HG02763 (cell line): Measurements from ENCODE around the gene P2RX1.
"Not testable (repeated sequence)": the region's sequence is repeated elsewhere in the genome, so short reads cannot be mapped to it uniquely, and the experiment has no call there.

Experiments used
- ATAC-seq: cut with Tn5 transposase; IDR thresholded peaks from one replicate; pipeline ENCODE4 v1.9.1; 2021; ENCODE audit warnings: mild to moderate bottlenecking, moderate library complexity; ENCODE audit not compliant: unreplicated experiment

P2RX1 gene

GRCh38 chr17:3952186-3952585 lies 35.9 kb upstream of the P2RX1 start:
- no peak for ATAC-seq

- no peak for ATAC-seq
These were observed 35.2 kb upstream of the P2RX1 start for GRCh38 chr17:3951420-3951819.

DNA sequence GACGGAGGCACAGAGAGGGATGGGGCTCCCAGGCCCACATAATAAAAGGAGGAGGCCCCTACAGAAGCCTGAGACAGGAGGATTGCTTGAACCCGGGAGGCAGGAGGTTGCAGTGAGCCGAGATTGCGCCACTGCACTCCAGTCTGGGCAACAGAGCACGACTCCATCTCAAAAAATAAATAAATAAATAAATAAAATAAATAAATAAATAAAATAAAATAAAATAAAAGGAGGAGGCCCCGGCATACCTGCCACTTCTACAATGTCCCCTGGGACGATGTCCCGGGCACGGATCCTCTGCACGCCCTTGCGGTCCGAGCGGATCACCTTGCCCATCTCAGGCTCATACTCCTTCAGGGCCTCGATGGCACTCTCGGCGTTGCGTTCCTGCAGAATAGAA lies 34.7 kb upstream of the P2RX1 start:
- no peak for ATAC-seq

GRCh38 chr17:3950584-3950983 lies 34.3 kb upstream of the P2RX1 start:
- no peak for ATAC-seq

- no peak for ATAC-seq
These were observed 33.2 kb upstream of the P2RX1 start for GRCh38 chr17:3949418-3949817.

DNA sequence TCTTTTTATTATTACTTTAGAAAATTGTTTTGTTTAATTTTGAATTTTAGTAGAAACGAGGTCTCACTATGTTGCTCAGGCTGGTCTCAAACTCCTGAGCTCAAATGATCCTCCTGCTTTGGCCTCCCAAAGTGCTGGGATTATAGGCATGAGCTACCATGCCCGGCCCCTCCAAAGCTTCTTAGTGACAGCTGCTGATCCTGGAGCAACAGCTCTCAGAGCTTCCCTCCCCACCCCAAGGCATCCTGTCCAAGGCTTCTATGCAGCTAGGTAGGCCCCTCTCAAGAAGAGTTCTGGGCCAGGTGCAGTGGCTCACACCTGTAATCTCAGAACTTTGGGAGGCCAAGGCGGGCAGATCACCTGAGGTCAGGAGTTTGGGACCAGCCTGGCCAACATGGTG lies 32.3 kb upstream of the P2RX1 start:
- not testable (repeated sequence) for ATAC-seq

DNA sequence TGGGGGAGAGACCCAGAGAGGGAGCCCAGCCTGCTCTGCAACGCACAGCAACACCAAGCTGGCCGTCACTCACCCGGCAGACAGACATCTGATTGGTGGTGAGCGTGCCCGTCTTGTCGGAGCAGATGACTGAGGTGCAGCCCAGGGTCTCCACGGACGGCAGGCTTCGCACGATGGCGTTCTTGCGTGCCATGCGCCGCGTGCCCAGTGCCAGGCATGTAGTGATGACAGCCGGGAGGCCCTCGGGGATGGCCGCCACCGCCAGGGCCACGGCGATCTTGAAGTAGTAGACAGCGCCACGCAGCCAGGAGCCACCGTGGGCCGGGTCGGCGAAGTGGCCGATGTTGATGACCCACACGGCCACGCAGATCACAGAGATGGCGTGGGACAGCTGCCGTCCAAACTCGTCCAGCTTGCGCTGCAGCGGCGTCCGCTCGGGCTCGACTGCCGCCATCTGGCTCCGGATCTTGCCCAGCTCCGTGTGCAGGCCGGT lies 31.1 kb upstream of the P2RX1 start:
- ATAC-seq: no peak

- no peak for ATAC-seq
These were observed 30.5 kb upstream of the P2RX1 start for GRCh38 chr17:3946711-3947235.

- ATAC-seq: no peak
These were observed 28.5 kb upstream of the P2RX1 start for GRCh38 chr17:3944485-3945388.

GRCh38 chr17:3943240-3943891 lies 27.1 kb upstream of the P2RX1 start:
- no peak for ATAC-seq

DNA sequence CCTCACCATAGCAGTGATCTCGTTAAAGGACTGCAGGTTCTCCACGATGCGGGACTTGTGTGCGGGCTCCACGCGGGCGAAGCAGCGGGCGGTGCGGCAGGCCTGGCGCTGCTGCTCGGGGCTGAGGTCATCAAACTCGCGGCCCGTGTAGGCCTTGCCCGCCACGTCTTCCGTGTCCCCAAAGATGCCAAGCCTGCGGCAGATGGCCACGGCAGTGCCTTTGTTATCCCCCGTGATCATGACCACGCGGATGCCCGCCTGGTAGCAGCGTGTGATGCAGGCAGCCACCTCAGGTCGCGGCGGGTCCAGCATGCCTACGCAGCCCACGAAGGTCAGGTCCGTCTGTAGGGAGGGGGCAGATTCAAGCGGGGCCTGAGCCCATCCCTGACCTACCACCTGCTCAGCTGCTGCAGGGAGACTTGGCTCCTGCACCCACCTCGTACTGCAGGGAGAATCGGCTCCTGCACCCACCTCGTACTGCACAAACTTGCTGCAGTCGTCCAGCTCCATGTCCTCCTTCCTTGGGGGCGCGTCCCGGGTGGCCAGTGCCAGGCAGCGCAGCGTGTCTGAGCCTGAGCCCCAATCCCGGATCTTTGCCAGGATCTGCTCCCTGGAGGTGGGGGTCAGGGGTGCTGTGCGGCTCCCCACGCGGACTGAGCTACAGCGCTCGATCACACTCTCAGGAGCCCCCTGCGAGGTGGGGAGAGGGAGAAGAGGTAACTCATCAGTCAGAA lies 24.9 kb upstream of the P2RX1 start:
- no peak for ATAC-seq

DNA sequence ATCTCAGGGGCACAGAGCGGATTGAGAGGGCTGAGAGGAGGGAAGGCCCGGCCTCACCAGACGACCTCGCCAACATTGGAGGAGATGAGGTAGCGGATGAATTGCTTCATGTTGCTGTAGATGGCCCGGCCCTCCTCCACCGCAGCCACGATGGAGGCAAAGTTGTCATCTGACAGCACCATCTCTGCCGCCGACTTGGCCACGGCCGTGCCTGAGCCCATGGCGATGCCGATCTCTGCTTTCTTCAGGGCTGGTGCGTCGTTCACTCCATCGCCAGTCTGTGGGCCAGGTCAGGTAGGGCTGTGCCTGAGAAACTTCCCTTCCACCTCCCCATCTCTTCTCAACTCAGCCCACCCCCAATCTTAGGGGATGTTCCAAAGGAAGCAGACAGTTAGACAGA lies 21.1 kb upstream of the P2RX1 start:
- ATAC-seq: no peak

- ATAC-seq: no peak
These were observed 19.6 kb upstream of the P2RX1 start for GRCh38 chr17:3935825-3936355.

DNA sequence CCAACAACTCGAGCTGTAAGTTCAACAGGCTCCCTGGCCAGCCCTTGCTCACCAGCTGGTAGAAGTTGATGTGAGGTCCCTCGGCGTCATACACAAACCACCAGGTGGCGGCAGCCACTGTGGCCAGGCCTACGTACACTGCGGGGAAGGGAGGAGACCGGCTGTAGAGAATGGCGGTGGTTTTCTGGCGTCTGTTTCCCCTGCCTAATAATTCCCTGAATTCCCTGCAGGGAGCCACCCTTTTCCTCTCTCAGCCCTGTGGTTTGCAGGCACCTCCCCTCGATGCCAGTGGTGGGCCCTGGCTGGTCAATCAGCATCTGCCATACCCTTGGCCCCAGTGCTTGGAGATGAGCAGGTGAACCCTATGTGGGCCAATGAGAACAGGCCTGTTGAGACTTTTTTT lies 18.9 kb upstream of the P2RX1 start:
- ATAC-seq: no peak

DNA sequence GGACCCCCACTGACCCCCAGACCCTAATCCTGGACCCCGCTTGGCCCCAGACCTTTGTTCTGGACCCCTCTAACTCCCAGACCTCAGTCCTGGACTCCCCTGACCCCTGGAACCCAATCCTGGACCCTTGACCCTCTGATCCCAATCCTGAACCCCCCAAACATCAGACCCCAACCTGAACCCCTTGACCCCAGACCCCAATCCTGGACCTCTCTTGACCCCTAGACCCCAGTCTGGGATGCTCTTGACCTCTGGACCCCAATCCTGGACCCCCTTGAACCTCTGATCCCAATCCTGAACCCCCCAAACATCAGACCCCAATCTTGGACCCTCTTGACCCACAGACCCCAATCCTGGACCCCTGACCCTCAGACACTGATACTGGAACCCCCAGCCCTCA lies 13.5 kb upstream of the P2RX1 start:
- no peak for ATAC-seq

DNA sequence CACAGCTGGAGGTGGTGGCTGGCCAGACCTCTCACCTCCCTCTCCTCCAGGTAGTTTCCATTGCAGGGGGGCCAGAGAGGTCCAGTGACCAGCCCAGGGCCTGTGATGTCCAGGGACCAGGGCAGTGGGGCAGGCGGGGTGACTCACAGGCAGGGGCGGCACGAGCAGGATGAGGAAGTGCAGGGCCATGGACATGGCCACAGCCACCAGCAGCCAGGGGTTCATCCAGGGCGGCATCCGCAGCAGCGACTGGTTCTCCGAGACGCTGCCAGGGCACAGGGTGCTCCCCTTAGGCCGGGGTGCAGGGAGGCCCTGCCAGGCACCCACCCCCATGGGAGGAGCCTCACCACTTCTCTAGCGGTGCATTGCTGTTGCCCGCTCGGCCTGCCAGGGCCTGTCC lies 12.9 kb upstream of the P2RX1 start:
- ATAC-seq: no peak

DNA sequence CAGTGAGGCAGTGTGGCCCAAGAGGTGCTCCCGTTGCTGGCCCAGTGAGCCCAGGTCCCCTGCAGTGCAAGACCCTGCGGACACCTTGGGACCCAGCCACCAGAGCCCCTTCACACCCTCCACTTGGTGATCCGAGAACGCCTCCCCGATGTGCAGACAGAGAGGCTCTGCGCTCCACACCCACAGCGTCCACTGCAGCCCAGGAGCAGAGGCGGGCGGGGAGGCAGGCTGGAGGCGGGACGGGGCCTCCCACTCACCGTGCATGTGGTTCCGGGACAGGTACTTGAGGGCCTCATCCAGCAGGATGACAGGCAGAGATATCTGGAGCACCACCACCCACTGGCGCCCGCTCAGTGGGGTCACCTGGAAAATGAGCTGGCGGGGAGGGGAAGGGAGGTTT lies 12.1 kb upstream of the P2RX1 start:
- no peak for ATAC-seq

GRCh38 chr17:3927628-3928340 lies 11.5 kb upstream of the P2RX1 start:
- no peak for ATAC-seq

GRCh38 chr17:3926860-3927627 lies 10.8 kb upstream of the P2RX1 start:
- ATAC-seq: no peak
